ENCODE measurements around the gene LRRK1.

The LRRK1 gene

GRCh38 chr15:100891307-100892012 is 27.7 kb upstream of the LRRK1 start:
- DNase-seq (ENCODE audit: low read depth in 1 of 2, low spot score in 1 of 2): no peak

DNA sequence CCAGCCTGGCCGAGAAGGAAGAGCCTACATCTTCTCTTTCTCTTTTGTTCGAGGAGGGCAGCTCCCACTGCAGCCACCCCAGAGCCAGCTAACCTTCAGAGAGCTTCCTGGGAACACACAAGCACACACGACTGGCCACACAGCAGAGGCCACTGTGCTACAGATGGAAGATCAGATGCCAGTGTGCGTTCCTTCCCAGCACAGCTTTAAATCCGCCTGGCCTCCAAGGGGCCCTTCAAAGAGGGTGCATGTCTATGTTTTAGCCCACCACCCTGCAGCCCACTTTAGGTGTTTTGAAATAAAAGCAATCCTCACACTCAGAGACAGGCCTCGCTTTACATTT is 27.2 kb upstream of the LRRK1 start:
- DNase-seq (ENCODE audit: low read depth in 1 of 2, low spot score in 1 of 2): no peak

- DNase-seq (ENCODE audit: low read depth in 1 of 2, low spot score in 1 of 2): no peak
Observed at GRCh38 chr15:100893261-100893963, 25.7 kb upstream of the LRRK1 start.

DNA sequence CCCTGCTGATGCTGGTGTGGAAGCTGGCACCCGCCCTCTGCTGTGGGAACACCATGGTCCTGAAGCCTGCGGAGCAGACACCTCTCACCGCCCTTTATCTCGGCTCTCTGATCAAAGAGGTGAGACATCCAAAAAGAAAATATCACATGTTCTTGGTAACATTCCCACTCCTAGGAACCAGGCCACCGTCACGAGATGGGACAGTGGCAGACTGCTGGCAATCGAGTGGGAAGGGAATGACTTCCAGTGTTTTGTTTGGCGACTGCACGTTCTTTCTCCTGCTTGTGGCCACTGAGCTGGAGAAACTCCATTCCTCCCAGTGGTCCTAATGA is 25.2 kb upstream of the LRRK1 start:
- DNase-seq (ENCODE audit: low read depth in 1 of 2, low spot score in 1 of 2): no peak

DNA sequence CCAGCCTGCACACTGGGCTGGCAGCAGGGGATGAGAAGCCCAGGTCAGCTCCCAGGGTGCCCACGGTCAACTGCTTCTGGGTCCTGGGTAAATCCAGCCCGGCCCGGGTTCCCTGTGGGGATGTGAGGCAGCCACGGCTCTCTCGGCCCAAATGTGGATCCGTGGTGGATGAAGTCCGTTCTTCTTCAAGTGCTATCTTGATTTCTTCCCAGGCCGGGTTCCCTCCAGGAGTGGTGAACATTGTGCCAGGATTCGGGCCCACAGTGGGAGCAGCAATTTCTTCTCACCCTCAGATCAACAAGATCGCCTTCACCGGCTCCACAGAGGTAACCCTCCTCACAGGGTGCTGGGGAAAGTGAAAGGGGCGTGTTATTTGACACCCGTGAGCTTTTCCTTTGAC is 23.4 kb upstream of the LRRK1 start:
- DNase-seq (ENCODE audit: low read depth in 1 of 2, low spot score in 1 of 2): no peak

- DNase-seq (ENCODE audit: low read depth in 1 of 2, low spot score in 1 of 2): no peak
Observed at GRCh38 chr15:100897221-100898151, 21.7 kb upstream of the LRRK1 start.

GRCh38 chr15:100898152-100898490 is 21.0 kb upstream of the LRRK1 start:
- no peak for DNase-seq (ENCODE audit: low read depth in 1 of 2, low spot score in 1 of 2)

DNA sequence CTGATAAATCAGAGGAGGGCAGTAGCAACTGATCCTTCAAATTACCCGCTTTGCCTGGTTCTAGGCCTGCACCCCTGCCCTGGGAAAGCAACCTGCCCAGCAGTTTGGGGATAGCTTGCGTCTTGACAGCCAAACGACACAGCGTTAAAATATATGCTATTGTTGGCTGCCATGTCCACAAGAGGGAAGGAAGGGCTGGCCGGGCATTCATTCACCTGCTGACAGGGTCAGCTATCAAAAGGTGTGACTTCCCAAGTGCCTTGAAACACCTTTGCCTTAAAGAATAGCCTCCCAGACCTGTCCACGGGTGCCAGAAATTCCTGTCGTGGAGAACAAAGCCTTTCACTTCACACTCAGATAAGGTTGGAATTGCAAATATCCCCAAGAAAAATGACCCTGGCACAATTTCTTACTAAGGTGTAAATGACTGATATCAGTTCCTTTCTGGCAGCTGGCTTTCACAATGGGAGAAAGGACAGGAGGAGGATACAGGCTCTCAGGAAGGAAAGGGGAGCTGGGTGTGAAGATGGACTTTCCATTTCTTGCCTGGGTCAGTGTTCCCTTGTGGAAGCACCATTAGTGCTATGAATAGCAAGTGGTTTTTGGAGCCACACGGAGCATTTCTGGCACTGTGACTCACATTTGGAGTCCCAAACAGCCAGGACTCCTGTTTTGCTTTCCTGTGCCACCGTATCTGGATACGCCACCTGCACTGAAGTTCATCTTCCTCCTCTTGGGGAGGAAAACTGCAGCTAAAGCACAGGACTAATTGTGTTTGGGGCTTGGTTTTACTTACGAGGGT is 20.3 kb upstream of the LRRK1 start:
- no peak for DNase-seq (ENCODE audit: low read depth in 1 of 2, low spot score in 1 of 2)

GRCh38 chr15:100899601-100900000 is 19.6 kb upstream of the LRRK1 start:
- DNase-seq (ENCODE audit: low read depth in 1 of 2, low spot score in 1 of 2): no peak

- no peak for DNase-seq (ENCODE audit: low read depth in 1 of 2, low spot score in 1 of 2)
Observed at GRCh38 chr15:100900136-100900794, 18.9 kb upstream of the LRRK1 start.

- DNase-seq (ENCODE audit: low read depth in 1 of 2, low spot score in 1 of 2): no peak
Observed at GRCh38 chr15:100900795-100901169, 18.4 kb upstream of the LRRK1 start.

GRCh38 chr15:100901296-100901695 is 17.9 kb upstream of the LRRK1 start:
- DNase-seq (ENCODE audit: low read depth in 1 of 2, low spot score in 1 of 2): no peak

- no peak for DNase-seq (ENCODE audit: low read depth in 1 of 2, low spot score in 1 of 2)
Observed at GRCh38 chr15:100901702-100902435, 17.3 kb upstream of the LRRK1 start.

- no peak for DNase-seq (ENCODE audit: low read depth in 1 of 2, low spot score in 1 of 2)
Observed at GRCh38 chr15:100902436-100903167, 16.6 kb upstream of the LRRK1 start.

DNA sequence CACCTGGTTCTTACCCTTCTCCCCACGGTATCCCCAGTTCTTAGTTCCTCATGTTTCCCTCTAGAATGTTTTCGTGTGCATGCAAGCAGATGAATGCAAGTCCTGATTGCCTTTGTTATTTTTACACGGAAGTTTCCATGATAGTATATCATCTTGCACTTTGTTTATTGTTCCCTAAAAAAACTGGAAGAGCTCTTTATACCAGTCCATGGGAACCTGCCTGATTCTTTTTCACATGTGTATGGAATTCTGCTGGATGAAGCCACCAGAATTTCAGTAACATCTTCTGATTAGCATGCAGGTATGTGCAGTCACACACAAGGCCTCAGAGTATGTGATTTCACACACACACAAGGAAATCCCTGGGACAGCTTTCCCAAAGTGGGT is 16.0 kb upstream of the LRRK1 start:
- DNase-seq (ENCODE audit: low read depth in 1 of 2, low spot score in 1 of 2): no peak

DNA sequence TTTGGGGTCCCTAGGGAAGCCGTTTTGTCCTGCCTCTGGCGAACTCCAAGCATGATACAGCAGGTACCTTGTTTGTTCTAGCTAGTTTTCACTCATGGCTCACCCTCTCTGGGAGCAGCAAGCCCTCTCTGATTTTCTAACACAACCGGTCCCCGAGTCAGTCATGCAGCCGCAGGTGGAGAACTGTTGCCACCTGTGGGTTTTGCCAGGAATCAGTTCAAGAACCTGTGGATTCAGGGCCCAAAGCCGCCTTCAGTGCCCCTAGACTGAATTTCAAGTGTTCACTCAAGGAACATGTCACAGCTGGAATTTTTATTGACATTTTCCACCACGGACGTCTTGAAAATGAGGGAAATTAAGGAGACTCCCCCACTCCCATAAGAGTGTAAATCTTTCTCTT is 13.3 kb upstream of the LRRK1 start:
- DNase-seq (ENCODE audit: low read depth in 1 of 2, low spot score in 1 of 2): no peak

DNA sequence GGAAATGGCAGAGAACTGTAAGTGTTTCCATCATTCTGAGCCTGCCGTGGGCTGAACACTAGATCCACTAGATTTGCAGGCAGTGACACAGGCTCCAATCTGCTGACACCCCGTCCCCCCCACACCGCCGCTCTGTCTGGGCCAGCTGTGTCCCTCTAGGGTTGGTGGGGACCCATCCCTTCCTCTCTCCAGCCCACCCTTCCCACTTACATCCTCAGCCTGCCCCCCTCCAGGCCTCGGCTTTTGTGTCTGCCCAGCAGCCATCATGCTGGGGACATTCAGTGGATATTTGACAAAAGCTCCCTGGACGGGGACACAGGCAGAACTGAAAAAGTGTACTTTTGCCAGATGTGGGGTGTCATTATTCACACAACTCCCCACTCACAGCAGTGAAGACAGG is 10.7 kb upstream of the LRRK1 start:
- no peak for DNase-seq (ENCODE audit: low read depth in 1 of 2, low spot score in 1 of 2)

- DNase-seq (ENCODE audit: low read depth in 1 of 2, low spot score in 1 of 2): no peak
Observed at GRCh38 chr15:100909565-100909964, 9.6 kb upstream of the LRRK1 start.
